Raji (cell line): Measurements from ENCODE around the gene AKR1C2.

Experiments used
- POLR2A ChIP-seq: IDR thresholded peaks from 2 replicates; pipeline ENCODE4 v1.6.1; 2011; ENCODE audit warnings: low read depth, low read length, control low read depth; ENCODE audit not compliant: insufficient read depth

Gene AKR1C2

GRCh38 chr10:5033061-5033778, 29.6 kb upstream of the AKR1C2 start:
- TF ChIP-seq POLR2A, result no peak

DNA sequence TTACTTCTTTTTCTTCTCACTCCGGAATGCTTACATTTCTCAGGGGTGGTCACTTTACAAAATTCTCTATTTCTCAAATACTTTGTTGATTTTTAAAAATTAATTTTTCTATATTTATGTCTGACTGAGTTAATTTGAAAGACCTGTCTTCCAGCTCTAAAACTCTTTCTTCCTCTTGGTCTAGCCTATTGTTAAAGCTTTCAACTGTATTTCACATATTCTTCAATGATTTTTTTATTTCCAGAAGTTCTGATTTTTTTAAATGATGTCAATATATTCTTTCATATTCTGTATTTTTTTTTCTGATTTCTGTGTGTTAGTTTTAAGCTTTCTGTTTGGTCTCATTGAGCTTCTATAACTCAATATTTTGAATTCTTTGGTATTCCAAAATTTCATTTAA, 27.3 kb upstream of the AKR1C2 start:
- no peak for TF ChIP-seq POLR2A

GRCh38 chr10:5023177-5023805, 19.6 kb upstream of the AKR1C2 start:
- TF ChIP-seq POLR2A, result no peak

- no peak for TF ChIP-seq POLR2A
These were observed 14.5 kb upstream of the AKR1C2 start for GRCh38 chr10:5018134-5018533.

DNA sequence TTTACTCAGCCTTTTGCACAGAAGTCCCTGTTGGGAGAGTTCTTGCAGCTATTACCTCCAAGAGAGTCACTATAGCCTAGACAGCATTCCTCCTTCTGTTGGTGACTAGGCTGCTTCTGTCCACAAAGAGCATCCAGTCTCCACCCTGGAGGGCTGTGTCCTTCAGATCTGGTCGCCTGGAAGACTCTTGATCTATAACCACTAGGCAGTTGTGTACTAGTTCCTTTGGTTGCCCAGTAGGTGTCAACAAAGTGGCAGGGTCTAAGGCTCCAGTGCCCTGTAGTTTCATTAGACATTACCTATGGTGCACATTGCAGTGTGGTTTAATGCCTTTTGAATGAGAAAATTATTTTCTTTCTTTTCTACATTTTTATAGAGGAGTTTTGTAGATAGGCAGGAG, 11.3 kb upstream of the AKR1C2 start:
- no peak for TF ChIP-seq POLR2A

DNA sequence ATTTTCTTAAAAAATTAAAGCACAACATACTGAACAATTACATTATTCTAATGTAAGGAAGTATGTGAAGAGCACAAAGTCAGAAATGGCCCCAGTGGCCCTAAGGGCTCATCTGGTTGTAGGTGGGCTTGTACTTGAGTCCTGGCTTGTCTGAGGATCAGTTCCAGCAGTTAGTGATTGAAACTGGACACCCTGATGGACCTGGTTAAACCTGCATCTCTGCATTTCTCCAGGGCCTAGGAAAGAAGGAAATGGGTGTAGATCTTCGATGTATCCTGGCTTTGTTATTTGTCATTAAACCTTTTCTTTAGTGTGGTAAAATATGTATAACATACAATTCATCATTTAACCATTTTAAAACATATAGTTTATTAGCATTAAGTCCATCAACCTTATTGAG, 9.7 kb upstream of the AKR1C2 start:
- TF ChIP-seq POLR2A, result no peak

DNA sequence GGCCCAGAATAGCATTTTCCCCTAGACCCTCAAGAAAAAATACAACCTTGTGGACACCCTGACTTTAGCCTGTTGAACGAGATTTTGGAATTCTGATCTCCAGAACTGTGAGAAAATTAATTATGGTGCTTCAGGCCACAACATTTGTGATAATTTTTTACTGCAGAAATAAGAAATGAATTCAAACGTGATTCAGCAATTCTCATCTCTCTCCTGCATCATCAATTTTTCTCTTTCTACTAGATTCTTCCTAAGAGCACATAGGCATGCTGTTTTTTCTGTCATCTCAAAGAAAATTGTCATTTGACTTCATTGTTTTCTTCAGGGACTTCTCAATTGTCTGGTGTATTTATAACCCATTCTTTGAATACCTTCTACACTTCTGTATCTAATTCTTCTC, 8.9 kb upstream of the AKR1C2 start:
- TF ChIP-seq POLR2A, result no peak

- TF ChIP-seq POLR2A, result no peak
These were observed 1.5 kb downstream of the AKR1C2 start for GRCh38 chr10:5002013-5002727.

DNA sequence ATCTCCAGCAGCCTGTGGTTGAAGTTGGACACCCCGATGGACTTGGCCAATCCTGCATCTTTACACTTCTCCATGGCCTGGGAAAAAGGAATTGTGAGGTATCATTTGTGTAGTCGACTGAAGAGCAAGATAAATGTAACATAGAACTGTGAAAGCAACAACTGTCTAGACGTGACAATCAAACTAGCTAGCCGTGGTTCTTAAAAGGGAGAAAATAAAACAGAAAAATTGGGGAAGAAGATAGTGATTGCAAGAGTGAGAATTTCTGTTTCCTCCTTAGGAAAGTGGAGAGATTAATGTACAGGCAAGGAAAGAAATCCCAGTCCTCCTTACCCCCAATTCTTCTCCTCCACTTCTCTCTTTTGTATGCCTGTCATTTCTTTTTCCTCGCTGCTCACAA, 5.0 kb downstream of the AKR1C2 start:
- no peak for TF ChIP-seq POLR2A

DNA sequence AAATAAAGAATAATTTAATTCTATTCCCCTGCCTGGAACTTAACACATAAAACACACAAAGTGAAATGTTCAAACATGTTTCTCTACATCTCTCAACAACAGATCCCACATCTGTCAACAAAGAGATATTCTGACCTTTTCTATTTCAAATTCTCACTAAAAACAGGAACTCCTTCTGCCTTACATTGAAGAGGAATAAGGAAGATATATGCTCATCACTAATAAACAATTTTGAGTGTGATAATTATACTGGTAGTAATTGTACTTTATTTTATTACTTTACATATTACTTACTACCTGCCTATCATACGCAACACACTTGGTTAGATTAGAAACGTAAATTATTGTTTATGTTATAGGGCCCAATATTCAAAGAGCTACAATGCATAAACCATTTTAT, 13.4 kb downstream of the AKR1C2 start:
- TF ChIP-seq POLR2A, result no peak

GRCh38 chr10:4984971-4985594, 18.6 kb downstream of the AKR1C2 start:
- no peak for TF ChIP-seq POLR2A

DNA sequence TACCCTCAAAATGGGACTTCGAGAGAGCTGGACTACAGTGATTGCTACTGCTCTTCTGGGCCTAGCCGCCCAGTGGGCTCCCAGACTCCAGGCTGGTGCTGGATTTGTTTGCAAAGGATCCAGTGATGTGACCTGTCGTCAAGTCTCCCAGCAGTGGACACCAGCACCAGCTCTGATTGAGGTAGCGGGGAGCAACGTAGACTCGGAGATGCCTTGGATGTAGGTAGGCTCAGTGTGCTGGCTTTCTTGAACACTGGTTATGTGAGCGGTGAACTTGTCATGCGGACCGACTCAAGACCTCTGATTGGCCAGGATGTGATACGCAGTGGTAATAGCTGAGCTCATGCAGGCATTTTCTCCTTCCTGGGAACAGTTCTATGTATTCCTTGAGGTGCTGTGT, 19.4 kb downstream of the AKR1C2 start:
- no peak for TF ChIP-seq POLR2A

DNA sequence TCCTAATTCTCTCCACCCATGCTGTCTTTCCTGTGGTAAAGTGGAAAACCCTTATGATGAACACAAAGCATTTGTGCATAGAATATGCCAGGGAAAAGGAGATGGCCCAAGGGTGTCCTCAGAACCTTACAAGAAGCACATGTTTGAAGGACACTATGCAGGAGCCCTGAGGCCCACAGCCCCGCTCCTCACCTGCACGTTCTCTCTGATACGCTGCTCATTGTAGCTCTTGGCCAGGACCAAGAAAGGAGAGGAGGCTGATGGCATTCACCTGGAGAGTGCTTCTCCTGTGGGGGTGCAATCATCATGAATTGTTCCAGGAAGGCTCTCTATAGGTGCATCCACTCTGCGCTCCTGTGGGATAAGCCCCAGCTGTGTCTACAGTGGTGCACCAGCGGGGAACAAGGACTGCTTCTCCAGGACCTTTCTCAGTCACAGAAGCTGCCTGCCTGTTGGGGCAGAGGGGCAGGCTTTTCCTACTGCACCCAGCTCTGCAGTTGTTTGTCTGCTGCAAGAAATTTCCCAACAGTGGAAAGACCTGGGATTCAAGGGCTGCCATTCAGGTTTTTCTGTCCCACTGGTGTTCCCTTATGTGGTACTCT, 19.9 kb downstream of the AKR1C2 start:
- TF ChIP-seq POLR2A, result no peak

DNA sequence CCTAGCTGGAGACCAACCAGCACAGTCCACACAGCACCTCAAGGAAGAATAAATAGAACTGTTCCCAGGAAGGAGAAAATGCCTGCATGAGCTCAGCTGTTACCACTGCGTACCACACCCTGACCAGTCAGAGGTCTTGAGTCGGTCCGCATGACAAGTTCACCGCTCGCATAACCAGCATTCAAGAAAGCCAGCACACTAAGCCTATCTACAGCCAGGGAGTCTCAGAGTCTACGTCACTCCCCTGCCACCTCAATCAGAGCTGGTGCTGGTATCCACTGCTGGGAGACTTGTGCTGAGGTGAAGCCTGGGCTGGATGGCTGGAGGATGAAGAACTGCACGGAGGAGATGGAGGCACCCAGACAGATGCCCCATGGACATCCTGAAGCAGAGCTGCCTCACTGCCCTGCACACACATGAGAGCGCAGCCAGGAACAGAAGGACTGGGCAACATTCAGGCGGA, 20.9 kb downstream of the AKR1C2 start:
- TF ChIP-seq POLR2A, result no peak
